Colonic mucosa (tissue), 4 donors: ENCODE measurements around the gene COG5. TPM values are rescaled to one million over a fixed set of nuclear protein-coding genes. Genes with fewer than 3 reads are reported as not detected.

ENCODE experiments used
- DNase-seq: peaks from one replicate; pipeline ENCODE4 v3.0.0-alpha.2; 2020
- H3K27ac ChIP-seq: fragments of 200-600 bp; one replicate; pipeline ENCODE4 v1.8.0; 2021
- H3K27me3 ChIP-seq: fragments of 200-600 bp; one replicate; pipeline ENCODE4 v1.8.0; 2021
- H3K36me3 ChIP-seq: fragments of 200-600 bp; one replicate; pipeline ENCODE4 v1.8.0; 2021
- H3K4me1 ChIP-seq: fragments of 200-600 bp; one replicate; pipeline ENCODE4 v1.8.0; 2021; ENCODE audit warnings: mild to moderate bottlenecking
- H3K4me3 ChIP-seq: fragments of 200-600 bp; one replicate; pipeline ENCODE4 v1.8.0; 2021
- H3K9ac ChIP-seq, 2 donors: one replicate each; pipeline ENCODE4 v1.7.0; 2013; ENCODE audit warnings: control low read depth in 2 of 2, low read depth in 2 of 2, low read length in 2 of 2
- H3K9me3 ChIP-seq: fragments of 200-600 bp; one replicate; pipeline ENCODE4 v1.8.0; 2021
- intact Hi-C: fragments of 100-400 bp; cut with DNase I; formaldehyde crosslinking; loops from one replicate; pipeline ENCODE4 v1.14.1; 2022
- total RNA-seq, 2 donors: library from RNA; stranded (reverse); fragmentation: NEBNext Ultra II Directional in 1 of 2; extraction: Animal tissue kit (Norgen Biotek cat#: 25700) in 1 of 2; gene quantifications; one replicate each; pipeline ENCODE4 v1.2.1, GENCODE V29; 2021
- TF ChIP-seq, protein P1 (sequence below): fragments of 200-600 bp; IDR thresholded peaks from one replicate; pipeline ENCODE4 v1.8.0; 2022; ENCODE audit warnings: antibody characterized with exemption, mild to moderate bottlenecking
- donor health status: healthy.
- donor health status: DM: no; HTN: no; CAD: no.
- donor health status: DM: no; HTN: no; CAD: no.

The COG5 gene
- total RNA-seq, 2 donors from 2014 or later, result 43.1 to 46.8 TPM

DNA sequence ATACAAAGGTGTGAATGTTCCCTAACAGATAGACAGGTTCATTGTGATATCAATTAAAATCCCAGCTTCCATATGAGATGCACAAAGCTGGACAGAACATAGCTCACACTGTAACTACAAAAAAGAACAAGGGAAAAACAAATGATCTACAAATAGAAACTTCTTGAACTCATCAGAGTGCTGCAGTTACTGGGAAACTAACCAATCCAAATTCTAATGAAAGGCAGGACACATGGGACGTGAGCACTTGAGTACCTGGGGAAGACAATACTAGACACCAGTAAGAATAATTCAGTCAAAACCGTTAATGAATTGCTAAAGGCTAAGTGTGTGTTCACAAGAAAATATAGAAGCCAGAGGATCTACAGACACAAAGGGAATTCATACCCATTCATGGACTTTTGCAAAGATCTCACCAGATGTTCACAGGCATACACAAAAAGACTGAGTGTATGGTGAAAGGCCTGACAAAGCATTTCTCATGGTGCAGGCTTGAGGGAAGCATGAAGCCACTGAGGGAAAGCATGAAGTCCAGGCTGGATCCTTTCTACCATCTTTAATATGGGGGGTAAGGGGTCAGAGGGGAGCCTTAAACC, 101.7 kb downstream of the COG5 start:
- intact Hi-C loops, result loop anchor here (2.0 to 10.0 kb wide), 3 partner anchors 113 to 415 kb away; no protein-coding TSS in a partner anchor
- H3K27ac ChIP-seq, result no peak overlapping the region
- H3K9ac ChIP-seq, result no peak overlapping the region
- DNase-seq, result no peak
- H3K9me3 ChIP-seq, result no peaks in the 10 kb centered on the region
- no peak overlapping the region for H3K4me3 ChIP-seq
- H3K4me1 ChIP-seq, result no peaks in the 10 kb centered on the region
- no peaks in the 10 kb centered on the region for H3K36me3 ChIP-seq
- TF ChIP-seq, protein P1, sequence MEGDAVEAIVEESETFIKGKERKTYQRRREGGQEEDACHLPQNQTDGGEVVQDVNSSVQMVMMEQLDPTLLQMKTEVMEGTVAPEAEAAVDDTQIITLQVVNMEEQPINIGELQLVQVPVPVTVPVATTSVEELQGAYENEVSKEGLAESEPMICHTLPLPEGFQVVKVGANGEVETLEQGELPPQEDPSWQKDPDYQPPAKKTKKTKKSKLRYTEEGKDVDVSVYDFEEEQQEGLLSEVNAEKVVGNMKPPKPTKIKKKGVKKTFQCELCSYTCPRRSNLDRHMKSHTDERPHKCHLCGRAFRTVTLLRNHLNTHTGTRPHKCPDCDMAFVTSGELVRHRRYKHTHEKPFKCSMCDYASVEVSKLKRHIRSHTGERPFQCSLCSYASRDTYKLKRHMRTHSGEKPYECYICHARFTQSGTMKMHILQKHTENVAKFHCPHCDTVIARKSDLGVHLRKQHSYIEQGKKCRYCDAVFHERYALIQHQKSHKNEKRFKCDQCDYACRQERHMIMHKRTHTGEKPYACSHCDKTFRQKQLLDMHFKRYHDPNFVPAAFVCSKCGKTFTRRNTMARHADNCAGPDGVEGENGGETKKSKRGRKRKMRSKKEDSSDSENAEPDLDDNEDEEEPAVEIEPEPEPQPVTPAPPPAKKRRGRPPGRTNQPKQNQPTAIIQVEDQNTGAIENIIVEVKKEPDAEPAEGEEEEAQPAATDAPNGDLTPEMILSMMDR, result no peak
- H3K27me3 ChIP-seq, result no peaks in the 10 kb centered on the region

DNA sequence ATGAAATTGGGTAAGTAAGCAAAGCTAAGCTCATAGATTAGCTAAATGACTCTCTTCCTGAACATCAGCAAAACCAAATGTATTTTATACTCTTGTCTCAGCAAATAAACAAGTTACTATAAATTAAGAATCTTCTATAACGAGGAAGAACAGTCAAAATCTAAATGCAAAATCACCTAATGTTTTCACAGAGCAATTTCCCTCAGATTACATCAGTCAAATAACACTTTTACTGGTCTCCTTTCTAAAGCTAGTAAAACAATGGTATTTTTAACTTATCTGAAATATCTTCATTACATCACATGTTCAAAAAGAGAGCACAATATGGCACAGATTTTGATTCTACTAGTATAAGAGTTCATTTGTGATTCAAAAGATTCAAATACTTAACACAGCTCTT, 110.3 kb downstream of the COG5 start:
- TF ChIP-seq, protein P1, result no peak
- Histone ChIP-seq H3K4me3 (no peak overlapping the region), H3K9me3 (no peaks in the 10 kb centered on the region), H3K36me3 (no peaks in the 10 kb centered on the region), H3K9ac (no peak overlapping the region), H3K27ac (no peak overlapping the region), H3K4me1 (no peaks in the 10 kb centered on the region), H3K27me3 (no peaks in the 10 kb centered on the region)
- DNase-seq, result no peak
- intact Hi-C loops, result no loop called here

DNA sequence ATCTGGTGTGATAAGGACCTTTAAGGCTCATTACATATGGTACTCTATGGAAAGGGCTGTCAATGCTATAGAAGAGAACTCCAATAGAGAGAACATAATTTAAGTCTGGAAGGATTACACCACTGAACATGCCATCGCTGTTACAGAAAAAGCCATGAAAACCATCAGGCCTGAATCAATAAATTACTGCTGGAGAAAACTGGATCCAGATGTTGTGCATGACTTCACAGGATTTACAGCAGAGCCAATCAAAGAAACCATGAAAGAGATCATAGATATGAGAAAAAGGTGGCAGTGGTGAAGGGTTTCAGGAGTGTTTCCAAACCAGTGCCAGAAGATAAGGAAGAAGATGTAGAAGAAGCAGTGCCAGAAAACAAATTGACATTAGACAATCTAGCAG, 112.8 kb downstream of the COG5 start:
- Histone ChIP-seq H3K27ac (no peak overlapping the region), H3K9ac (no peak overlapping the region), H3K4me1 (no peaks in the 10 kb centered on the region), H3K27me3 (no peaks in the 10 kb centered on the region), H3K36me3 (no peaks in the 10 kb centered on the region), H3K9me3 (no peaks in the 10 kb centered on the region), H3K4me3 (no peak overlapping the region)
- TF ChIP-seq, protein P1, result no peak
- intact Hi-C loops, result no loop called here
- no peak for DNase-seq

DNA sequence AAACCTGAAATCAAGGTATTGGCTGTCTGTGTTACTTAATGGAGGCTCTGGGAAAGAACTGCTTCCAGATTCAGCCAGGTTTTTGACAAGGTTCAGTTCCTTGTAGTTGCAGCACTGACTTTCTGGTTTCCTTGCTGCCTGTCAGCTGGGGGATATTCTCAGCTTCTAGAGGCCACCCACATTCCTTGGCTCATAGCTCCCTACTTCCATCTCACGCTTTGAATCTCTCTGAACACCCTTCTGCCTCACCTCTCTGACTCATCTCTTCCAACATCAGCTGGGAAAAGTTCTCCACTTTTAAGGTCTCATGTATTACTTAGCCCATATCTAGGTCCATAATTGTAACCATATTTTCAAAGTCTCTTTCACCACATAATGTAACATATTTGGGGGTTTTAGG, 116.7 kb downstream of the COG5 start:
- Histone ChIP-seq H3K4me3 (no peak overlapping the region), H3K4me1 (no peaks in the 10 kb centered on the region), H3K27me3 (no peaks in the 10 kb centered on the region), H3K27ac (no peak overlapping the region), H3K9ac (no peak overlapping the region), H3K9me3 (no peaks in the 10 kb centered on the region), H3K36me3 (no peaks in the 10 kb centered on the region)
- intact Hi-C loops, result no loop called here
- TF ChIP-seq, protein P1, result no peak
- DNase-seq, result no peak

DNA sequence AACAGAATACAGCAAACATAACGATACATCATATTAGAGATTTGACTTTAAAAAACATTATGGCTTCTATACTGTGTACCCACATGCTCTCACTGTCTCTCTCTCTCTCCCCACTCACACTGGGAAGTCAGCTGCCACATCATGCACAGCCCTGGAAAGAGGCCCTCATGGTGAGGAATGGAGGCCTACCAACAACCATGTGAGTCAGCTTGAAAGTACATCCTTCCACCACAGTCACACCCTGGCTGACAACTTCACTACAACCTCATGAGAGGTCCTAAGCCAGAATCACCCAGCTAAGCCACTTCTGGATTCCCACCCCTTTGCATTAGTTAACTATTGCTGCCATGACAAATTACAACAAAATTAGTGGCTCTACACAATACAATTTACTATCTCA, 117.2 kb downstream of the COG5 start:
- no peaks in the 10 kb centered on the region for H3K27me3 ChIP-seq
- H3K36me3 ChIP-seq, result no peaks in the 10 kb centered on the region
- no peak overlapping the region for H3K27ac ChIP-seq
- no peak for DNase-seq
- no peaks in the 10 kb centered on the region for H3K4me1 ChIP-seq
- intact Hi-C loops, result no loop called here
- no peak overlapping the region for H3K4me3 ChIP-seq
- H3K9me3 ChIP-seq, result no peaks in the 10 kb centered on the region
- TF ChIP-seq, protein P1, result no peak
- H3K9ac ChIP-seq, result no peak overlapping the region
